Smooth muscle cell (in vitro differentiated cells): ENCODE results near the gene MAP7D1. TPM values are rescaled to one million over a fixed set of nuclear protein-coding genes. Genes with fewer than 3 reads are reported as not detected.

Experiments
- DNase-seq: peaks from one replicate; lab custom pipeline; 2025; ENCODE audit not compliant: unreplicated experiment; lab: John Stamatoyannopoulos, UW
- H2AFZ ChIP-seq: fragments of 200-600 bp; sonication (generic); 2 replicates; pipeline ENCODE4 v1.6.0; 2016; ENCODE audit warnings: antibody characterized with exemption, low read depth, mild to moderate bottlenecking
- H3F3A ChIP-seq: fragments of 200-600 bp; sonication (generic); 2 replicates; pipeline ENCODE4 v1.6.0; 2017; ENCODE audit warnings: antibody characterized with exemption, low read depth
- H3K27ac ChIP-seq: fragments of 200-600 bp; sonication (generic); 2 replicates; pipeline ENCODE4 v1.5.1; 2016; ENCODE audit warnings: low read depth, mild to moderate bottlenecking
- H3K27me3 ChIP-seq: fragments of 200-600 bp; sonication (generic); 2 replicates; pipeline ENCODE4 v1.6.1; 2016; ENCODE audit warnings: low read depth, mild to moderate bottlenecking
- H3K36me3 ChIP-seq: fragments of 200-600 bp; sonication (generic); 2 replicates; pipeline ENCODE4 v1.5.1; 2016; ENCODE audit warnings: low read depth
- H3K4me1 ChIP-seq: fragments of 200-600 bp; sonication (generic); 2 replicates; pipeline ENCODE4 v1.5.1; 2016; ENCODE audit warnings: low read depth
- H3K4me2 ChIP-seq: fragments of 200-600 bp; sonication (generic); 2 replicates; pipeline ENCODE4 v1.6.0; 2016; ENCODE audit warnings: mild to moderate bottlenecking
- H3K4me3 ChIP-seq: fragments of 200-600 bp; sonication (generic); 2 replicates; pipeline ENCODE4 v1.5.1; 2016; ENCODE audit warnings: mild to moderate bottlenecking
- H3K79me2 ChIP-seq: fragments of 200-600 bp; sonication (generic); 2 replicates; pipeline ENCODE4 v1.6.0; 2016; ENCODE audit warnings: low read depth, mild to moderate bottlenecking
- H3K9ac ChIP-seq: fragments of 200-600 bp; sonication (generic); 2 replicates; pipeline ENCODE4 v1.6.0; 2016; ENCODE audit warnings: low read depth
- H3K9me3 ChIP-seq: fragments of 200-600 bp; sonication (generic); replicated peaks from 2 replicates; pipeline ENCODE4 v1.5.1; 2016; ENCODE audit warnings: low read depth
- H4K20me1 ChIP-seq: fragments of 200-600 bp; sonication (generic); 2 replicates; pipeline ENCODE4 v1.6.0; 2016; ENCODE audit warnings: low read depth
- WGBS: methylation state at CpG from one replicate; pipeline ENCODE4 v1.1.7; 2016; ENCODE audit warnings: low lambda C conversion rate; 5-methylcytosine and 5-hydroxymethylcytosine counted together
- polyA plus RNA-seq: library from polyadenylated mRNA; unstranded; fragments of >200 nt; fragmentation: Nextera tagmentation; extraction: Ambion mirVana; gene quantifications from 2 replicates; pipeline ENCODE4 v1.2.1, GENCODE V29; 2016
- total RNA-seq: library from RNA; depleted of rRNA; stranded (reverse); fragments of >200 nt; gene quantifications from 2 replicates; pipeline ENCODE4 v1.2.3, GENCODE V29; 2014
- TF ChIP-seq, protein P1 (sequence below): fragments of 200-600 bp; sonication (generic); IDR thresholded peaks from 2 replicates; pipeline ENCODE4 v1.5.1; 2017; ENCODE audit warnings: borderline replicate concordance, mild to moderate bottlenecking, antibody characterized with exemption; ENCODE audit not compliant: insufficient read depth, poor library complexity, severe bottlenecking

MAP7D1 gene
- total RNA-seq: 102 and 109 TPM in 2 replicates
- 169 and 186 TPM in 2 replicates for polyA plus RNA-seq

DNA sequence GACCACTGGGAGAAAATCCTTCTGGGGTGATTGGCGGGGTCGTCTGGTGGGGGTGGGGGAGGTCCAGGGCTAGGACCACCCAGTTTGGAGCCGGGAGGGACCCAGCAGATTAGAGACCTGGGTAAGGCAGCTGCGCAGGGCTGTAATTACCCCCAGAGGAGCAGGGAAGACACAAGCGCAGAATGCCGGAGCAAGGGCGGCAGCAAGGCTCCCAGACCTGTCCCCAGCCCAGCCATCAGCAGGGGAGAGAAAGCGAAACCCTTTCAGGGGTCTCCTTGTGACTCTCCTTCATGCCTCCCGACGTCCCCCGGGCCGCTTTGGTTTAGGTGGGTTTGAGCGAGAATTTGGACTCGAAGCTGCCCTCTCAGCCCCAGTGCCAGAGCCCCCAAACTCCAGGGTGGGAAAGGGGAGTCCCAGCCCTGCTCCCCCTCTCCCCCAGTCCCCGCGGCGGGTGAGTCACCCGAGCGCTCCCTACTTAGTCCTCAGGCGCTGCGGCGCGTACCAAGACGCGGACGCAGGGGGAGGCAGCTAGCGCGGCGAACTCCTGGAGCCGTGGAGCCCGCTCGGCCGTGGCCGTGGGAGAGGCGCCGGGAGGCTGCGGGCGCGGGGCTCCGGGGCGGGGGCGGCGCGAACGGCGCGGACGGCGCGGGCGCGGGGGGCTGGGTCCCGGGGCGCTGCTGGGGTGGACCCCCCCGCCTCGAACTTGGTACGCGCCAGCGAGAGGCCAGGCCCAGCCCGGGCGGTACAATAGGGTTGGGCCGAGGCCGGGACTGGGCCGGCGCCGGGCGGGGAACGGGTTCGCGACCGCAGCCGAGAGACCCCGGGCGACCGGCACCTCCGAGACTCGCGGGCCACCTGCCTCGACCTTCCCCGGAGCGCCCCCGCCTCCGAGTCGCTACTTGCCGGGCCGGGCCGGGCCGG lies at the start of gene MAP7D1:
Gene MAP7D1 (plus strand): TSS at position 753 of the 921 bp plus-strand sequence. CDS start 258 bp downstream, outside the sequence.
- Histone ChIP-seq H3K4me1 (peaks cover 37% of the 10 kb centered on the region), H3K79me2 (peaks cover 51% of the 10 kb centered on the region), H3K27ac (peak within 1 kb of the TSS; percentile 95), H3K4me2 (peak within 1 kb of the TSS; percentile 99), H3K27me3 (no peaks in the 10 kb centered on the region), H3K9ac (peak within 1 kb of the TSS; percentile 97), H3F3A (peaks cover 14% of the 10 kb centered on the region), H3K9me3 (no peaks in the 10 kb centered on the region), H2AFZ (peak within 1 kb of the TSS; percentile 61), H4K20me1 (peaks cover 36% of the 10 kb centered on the region), H3K4me3 (peak within 1 kb of the TSS; percentile 98), H3K36me3 (no peaks in the 10 kb centered on the region)
- DNase-seq: peak; percentile 94
- 1% methylated on average over 35 of the region's 88 CpGs for WGBS
- TF ChIP-seq, protein P1, sequence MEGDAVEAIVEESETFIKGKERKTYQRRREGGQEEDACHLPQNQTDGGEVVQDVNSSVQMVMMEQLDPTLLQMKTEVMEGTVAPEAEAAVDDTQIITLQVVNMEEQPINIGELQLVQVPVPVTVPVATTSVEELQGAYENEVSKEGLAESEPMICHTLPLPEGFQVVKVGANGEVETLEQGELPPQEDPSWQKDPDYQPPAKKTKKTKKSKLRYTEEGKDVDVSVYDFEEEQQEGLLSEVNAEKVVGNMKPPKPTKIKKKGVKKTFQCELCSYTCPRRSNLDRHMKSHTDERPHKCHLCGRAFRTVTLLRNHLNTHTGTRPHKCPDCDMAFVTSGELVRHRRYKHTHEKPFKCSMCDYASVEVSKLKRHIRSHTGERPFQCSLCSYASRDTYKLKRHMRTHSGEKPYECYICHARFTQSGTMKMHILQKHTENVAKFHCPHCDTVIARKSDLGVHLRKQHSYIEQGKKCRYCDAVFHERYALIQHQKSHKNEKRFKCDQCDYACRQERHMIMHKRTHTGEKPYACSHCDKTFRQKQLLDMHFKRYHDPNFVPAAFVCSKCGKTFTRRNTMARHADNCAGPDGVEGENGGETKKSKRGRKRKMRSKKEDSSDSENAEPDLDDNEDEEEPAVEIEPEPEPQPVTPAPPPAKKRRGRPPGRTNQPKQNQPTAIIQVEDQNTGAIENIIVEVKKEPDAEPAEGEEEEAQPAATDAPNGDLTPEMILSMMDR: no peak

DNA sequence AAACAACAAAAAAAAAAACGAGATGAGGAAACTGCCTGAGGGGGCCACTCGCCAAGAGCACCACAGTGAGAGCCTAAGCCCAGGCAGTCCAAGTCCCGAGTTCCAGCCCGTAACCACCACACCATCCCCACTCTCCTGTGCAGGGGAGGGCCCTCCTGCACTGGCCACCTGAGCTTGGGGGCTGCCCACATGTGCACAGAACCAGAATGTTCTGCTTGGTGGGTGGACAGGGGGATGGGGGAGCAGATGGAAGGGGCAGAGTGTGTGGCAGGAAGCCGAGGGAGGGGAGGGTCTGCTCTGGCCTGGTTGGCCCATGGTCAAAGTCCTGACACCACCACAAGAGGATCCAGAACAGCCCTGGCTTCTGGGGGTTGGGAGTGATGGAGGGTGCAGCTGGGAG lies 49.7 kb upstream of the MAP7D1 start:
- DNase-seq: no peak
- H3K27me3 ChIP-seq: no peaks in the 10 kb centered on the region
- no peak overlapping the region for H3K4me3 ChIP-seq
- TF ChIP-seq, protein P1: no peak
- no peak overlapping the region for H2AFZ ChIP-seq
- no peak overlapping the region for H3K4me2 ChIP-seq
- H3F3A ChIP-seq: peaks cover 2% of the 10 kb centered on the region
- peaks cover 6% of the 10 kb centered on the region for H3K4me1 ChIP-seq
- no peaks in the 10 kb centered on the region for H3K9me3 ChIP-seq
- 70% methylated on average over 5 of the region's 5 CpGs for WGBS
- H3K36me3 ChIP-seq: no peaks in the 10 kb centered on the region
- no peak overlapping the region for H3K27ac ChIP-seq
- H4K20me1 ChIP-seq: no peaks in the 10 kb centered on the region
- H3K79me2 ChIP-seq: no peaks in the 10 kb centered on the region
- no peak overlapping the region for H3K9ac ChIP-seq

DNA sequence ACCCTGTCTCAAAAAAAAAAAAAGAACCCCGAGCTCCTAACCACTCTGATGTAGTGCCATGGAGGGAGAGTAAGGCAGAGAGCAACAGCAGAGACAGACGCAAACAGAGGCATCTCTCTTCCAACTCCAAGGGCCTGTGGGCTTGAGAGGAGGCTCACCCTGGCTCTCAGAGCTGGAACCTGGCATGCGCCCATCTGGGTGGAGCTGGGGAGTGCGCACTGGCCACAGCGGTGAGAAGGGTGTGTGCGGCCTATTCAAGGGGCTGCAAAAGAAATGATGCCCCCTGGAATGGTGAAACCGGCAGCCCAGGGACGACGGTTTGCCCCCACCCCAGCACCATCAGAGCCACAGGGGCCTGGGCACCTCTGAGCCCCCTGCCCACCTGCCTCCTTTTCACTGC lies 48.6 kb upstream of the MAP7D1 start:
- no peak overlapping the region for H3K4me3 ChIP-seq
- H3K27me3 ChIP-seq: no peaks in the 10 kb centered on the region
- H3K4me1 ChIP-seq: peaks cover 6% of the 10 kb centered on the region
- DNase-seq: no peak
- H3K27ac ChIP-seq: no peak overlapping the region
- 92% methylated on average over 9 of the region's 9 CpGs for WGBS
- H3K4me2 ChIP-seq: no peak overlapping the region
- no peaks in the 10 kb centered on the region for H4K20me1 ChIP-seq
- H3K9me3 ChIP-seq: no peaks in the 10 kb centered on the region
- H3K79me2 ChIP-seq: no peaks in the 10 kb centered on the region
- no peak overlapping the region for H2AFZ ChIP-seq
- H3K9ac ChIP-seq: no peak overlapping the region
- H3F3A ChIP-seq: peaks cover 2% of the 10 kb centered on the region
- TF ChIP-seq, protein P1: no peak
- H3K36me3 ChIP-seq: no peaks in the 10 kb centered on the region
